A549 (cell line): ENCODE results near the gene UBAC1. TPM values are rescaled to one million over a fixed set of nuclear protein-coding genes. Genes with fewer than 3 reads are reported as not detected.
"Not testable (repeated sequence)": the region's sequence is repeated elsewhere in the genome, so short reads cannot be mapped to it uniquely, and the experiment has no call there.

ENCODE experiments used
- ATAC-seq, 2 experiments: fragments of 200-7000 bp in 1 of 2; fragments of >200 bp in 1 of 2; cut with Nextera tagmentation in 1 of 2; cut with Tn5 transposase in 1 of 2; 3 replicates each; pipeline versions ENCODE4 v1.8.0 to v1.9.1; 2018 to 2020; ENCODE audit warnings: mild to moderate bottlenecking in 1 of 2, moderate library complexity in 1 of 2
- CTCF ChIA-PET: fragments of 300-600 bp; sonication (Branson Sonifier 250); formaldehyde crosslinking; extraction: SDS; loops from one replicate; lab custom pipeline; 2021; ENCODE audit warnings: antibody characterized with exemption, inconsistent platforms; lab: Yijun Ruan, JAX
- POLR2A ChIA-PET: fragments of 350-600 bp; formaldehyde crosslinking; extraction: SDS; loops from one replicate; lab custom pipeline; 2021; ENCODE audit warnings: antibody characterized with exemption, inconsistent platforms; lab: Yijun Ruan, JAX
- DNase-seq, 2 experiments: peaks; one replicate each; pipeline versions ENCODE4 v3.0.0 to v3.0.0-alpha.2; 2011 to 2016; ENCODE audit warnings: low read depth in 1 of 2, low spot score in 1 of 2
- FAIRE-seq: peaks from 2 replicates; lab custom pipeline; 2011; peaks lifted over from hg19 to GRCh38; lab: Jason Lieb, UNC
- H3K27ac ChIP-seq, 2 experiments: fragments of >200 bp; sonication (Bioruptor Twin); formaldehyde crosslinking; 3 replicates each; pipeline ENCODE4 v1.5.1; 2016 to 2017
- H3K4me1 ChIP-seq: fragments of >200 bp; sonication (Bioruptor Twin); formaldehyde crosslinking; 3 replicates; pipeline ENCODE4 v1.6.1; 2016
- H3K4me2 ChIP-seq: fragments of >200 bp; sonication (Bioruptor Twin); formaldehyde crosslinking; 3 replicates; pipeline ENCODE4 v1.6.1; 2016
- H3K4me3 ChIP-seq: fragments of >200 bp; sonication (Bioruptor Twin); formaldehyde crosslinking; 3 replicates; pipeline ENCODE4 v1.5.1; 2016
- H3K9me3 ChIP-seq: fragments of >200 bp; sonication (Bioruptor Twin); formaldehyde crosslinking; 3 replicates; pipeline ENCODE4 v1.6.1; 2016
- ATOH8 ChIP-seq: fragments of 250-450 bp; sonication (Bioruptor Pico); IDR thresholded peaks from 2 replicates; pipeline ENCODE4 v1.5.0; 2020; ENCODE audit warnings: low read depth, mild to moderate bottlenecking, moderate library complexity
- BCL3 ChIP-seq: fragments of >200 bp; sonication (Bioruptor Twin); formaldehyde crosslinking; IDR thresholded peaks from 3 replicates; pipeline ENCODE4 v1.6.1; 2016
- CBX8 ChIP-seq: fragments of 200-600 bp; sonication (generic); IDR thresholded peaks from 2 replicates; pipeline ENCODE4 v1.6.1; 2016
- CEBPB ChIP-seq, 2 experiments: fragments of >200 bp in 1 of 2; sonication (Bioruptor Twin) in 1 of 2; formaldehyde crosslinking in 1 of 2; IDR thresholded peaks; 2 replicates each; pipeline ENCODE4 v1.6.1; 2012 to 2016
- CHD4 ChIP-seq: fragments of 200-600 bp; sonication (generic); IDR thresholded peaks from 2 replicates; pipeline ENCODE4 v1.6.1; 2016; ENCODE audit warnings: antibody characterized with exemption, mild to moderate bottlenecking, borderline replicate concordance
- E2F6 ChIP-seq: IDR thresholded peaks from 2 replicates; pipeline ENCODE4 v1.6.1; 2012; ENCODE audit warnings: low read depth, borderline replicate concordance
- HEYL ChIP-seq: fragments of 250-450 bp; sonication (Bioruptor Pico); IDR thresholded peaks from 2 replicates; pipeline ENCODE4 v1.8.0; 2021; ENCODE audit warnings: mild to moderate bottlenecking, moderate library complexity
- HOXA7 ChIP-seq: fragments of 250-450 bp; sonication (Bioruptor Pico); IDR thresholded peaks from 2 replicates; pipeline ENCODE4 v1.5.0; 2020; ENCODE audit warnings: mild to moderate bottlenecking, moderate library complexity
- JUN ChIP-seq, 2 experiments: fragments of >200 bp; sonication (Bioruptor Twin); formaldehyde crosslinking; IDR thresholded peaks; 2 replicates in 1 of 2; 3 replicates in 1 of 2; pipeline ENCODE4 v1.6.1; 2016 to 2017
- NFE2L2 ChIP-seq: fragments of 150-350 bp; conservative IDR thresholded peaks from 2 replicates; pipeline ENCODE4 v1.6.1; 2014; ENCODE audit warnings: low read length
- RCOR1 ChIP-seq: fragments of 150-350 bp; IDR thresholded peaks from 2 replicates; pipeline ENCODE4 v1.6.1; 2014; ENCODE audit warnings: antibody characterized with exemption, low read length, low read depth
- SREBF2 ChIP-seq: fragments of 450-650 bp; IDR thresholded peaks from 2 replicates; pipeline ENCODE4 v1.6.1; 2014; ENCODE audit warnings: mild to moderate bottlenecking, moderate library complexity
- ZC3H11A ChIP-seq: fragments of 450-650 bp; IDR thresholded peaks from 2 replicates; pipeline ENCODE4 v1.6.1; 2014; ENCODE audit warnings: antibody characterized with exemption, mild to moderate bottlenecking
- WGBS: methylation state at CpG from one replicate; pipeline ENCODE4 v1.1.6; 2017; ENCODE audit errors: missing lambda C conversion rate; 5-methylcytosine and 5-hydroxymethylcytosine counted together
- polyA plus RNA-seq, 4 experiments: library from polyadenylated mRNA; depleted of rRNA in 3 of 4; stranded (reverse); fragments of >200 nt; fragmentation: RNase III in 1 of 4; extraction: RNeasy Plus Mini Kit Qiagen cat#74134 plus additional on column Dnase treatment in 1 of 4; gene quantifications; 2 replicates in 3 of 4; 3 replicates in 1 of 4; pipeline ENCODE4 v1.2.3, GENCODE V29; 2011 to 2017

Gene UBAC1
- polyA plus RNA-seq, 2 of the 4 experiments (the other 2 are of a cell fraction), result 30.8 to 37.6 TPM

GRCh38 chr9:135952664-135953206 is 8.4 kb downstream of the UBAC1 start:
- TF ChIP-seq BCL3, result no peak
- no peak for TF ChIP-seq NFE2L2
- no peak for TF ChIP-seq CEBPB (IDR thresholded peaks at IDR 0.05)
- no peak for TF ChIP-seq SREBF2
- TF ChIP-seq RCOR1, result no peak
- TF ChIP-seq CHD4, result no peak
- no peak for TF ChIP-seq CBX8
- TF ChIP-seq ZC3H11A, result no peak
- TF ChIP-seq JUN (IDR thresholded peaks at IDR 0.05), result no peak
- TF ChIP-seq E2F6, result no peak
- no peak for TF ChIP-seq ATOH8 (CRISPR knock-in tag)
- TF ChIP-seq HEYL (CRISPR knock-in tag), result no peak
- TF ChIP-seq HOXA7 (CRISPR knock-in tag), result no peak
- 95% methylated on average over 22 of the region's 22 CpGs for WGBS
- no peak for DNase-seq
- no peak overlapping the region for H3K4me2 ChIP-seq
- ATAC-seq, result no peak
- ChIA-PET POLR2A (no interaction called here), CTCF (interaction anchor here (0.5 to 2.0 kb wide), 5 partner anchors 11 to 237 kb away, joined by 3 to 7 read pairs (median 4); no protein-coding TSS in a partner anchor)
- H3K4me3 ChIP-seq, result no peak overlapping the region
- H3K4me1 ChIP-seq, result no peaks in the 10 kb centered on the region
- H3K27ac ChIP-seq, result no peak overlapping the region
- H3K9me3 ChIP-seq, result no peaks in the 10 kb centered on the region
- FAIRE-seq, result no peak

GRCh38 chr9:135951889-135952663 is 9.1 kb downstream of the UBAC1 start:
- Histone ChIP-seq H3K4me3 (no peak overlapping the region), H3K27ac (no peak overlapping the region), H3K9me3 (no peaks in the 10 kb centered on the region), H3K4me2 (no peak overlapping the region), H3K4me1 (no peaks in the 10 kb centered on the region)
- ChIA-PET POLR2A (no interaction called here), CTCF (interaction anchor here (0.5 to 2.0 kb wide), 5 partner anchors 10 to 238 kb away, joined by 3 to 7 read pairs (median 4); no protein-coding TSS in a partner anchor)
- FAIRE-seq, result no peak
- no peak for ATAC-seq
- DNase-seq, result no peak
- 92% methylated on average over 18 of the region's 18 CpGs for WGBS
- TF ChIP-seq ZC3H11A, result no peak
- no peak for TF ChIP-seq CEBPB (IDR thresholded peaks at IDR 0.05)

- H3K4me3 ChIP-seq, POLR2A ChIA-PET, H3K27ac ChIP-seq, DNase-seq, FAIRE-seq, H3K4me2 ChIP-seq, ATAC-seq, H3K4me1 ChIP-seq, H3K9me3 ChIP-seq: not testable (repeated sequence)
- 94% methylated on average over 8 of the region's 8 CpGs for WGBS
- CTCF ChIA-PET, result interaction anchor here (1.8 to 2.0 kb wide), 3 partner anchors 9 to 333 kb away, joined by 4 to 7 read pairs (median 6); no protein-coding TSS in a partner anchor
Measured at GRCh38 chr9:135951310-135951709, 9.9 kb downstream of the UBAC1 start.

- FAIRE-seq, ATAC-seq, POLR2A ChIA-PET, H3K27ac ChIP-seq, H3K9me3 ChIP-seq, H3K4me2 ChIP-seq, H3K4me3 ChIP-seq, DNase-seq, H3K4me1 ChIP-seq: not testable (repeated sequence)
- CTCF ChIA-PET, result interaction anchor here (1.5 to 2.0 kb wide), 3 partner anchors 9 to 333 kb away, joined by 4 to 6 read pairs (median 6); no protein-coding TSS in a partner anchor
- WGBS, result 88% methylated on average over 4 of the region's 4 CpGs
Measured at GRCh38 chr9:135950841-135951240, 10.3 kb downstream of the UBAC1 start.
